ENCODE results near the gene CHIT1. TPM values are rescaled to one million over a fixed set of nuclear protein-coding genes. Genes with fewer than 3 reads are reported as not detected.

The CHIT1 gene
- total and polyA plus RNA-seq, 9 of the 15 experiments (the other 6 are each of a cell fraction or from before 2014, with no cell fraction given) = not detected

GRCh38 chr1:203250911-203251310 is 21.4 kb upstream of the CHIT1 start (continued):
- TF ChIP-seq CHAMP1 (IDR thresholded peaks at IDR 0.05) (no peak), FOSL1 (tag; conservative IDR thresholded peaks at IDR 0.05) (no peak), ZFX (CRISPR knock-in tag; IDR thresholded peaks at IDR 0.05) (no peak), PURB (CRISPR knock-in tag; IDR thresholded peaks at IDR 0.05; ENCODE audit: low read depth) (no peak), BRF2 (IDR thresholded peaks at IDR 0.05; ENCODE audit: borderline replicate concordance, insufficient read depth, insufficient read length) (no peak), CBX2 (IDR thresholded peaks at IDR 0.05; ENCODE audit: insufficient read depth, low read length, poor library complexity, severe bottlenecking) (no peak), ATF6 (CRISPR knock-in tag; IDR thresholded peaks at IDR 0.05) (no peak), MCM7 (IDR thresholded peaks at IDR 0.05) (no peak)
- TF ChIP-seq, protein P1, sequence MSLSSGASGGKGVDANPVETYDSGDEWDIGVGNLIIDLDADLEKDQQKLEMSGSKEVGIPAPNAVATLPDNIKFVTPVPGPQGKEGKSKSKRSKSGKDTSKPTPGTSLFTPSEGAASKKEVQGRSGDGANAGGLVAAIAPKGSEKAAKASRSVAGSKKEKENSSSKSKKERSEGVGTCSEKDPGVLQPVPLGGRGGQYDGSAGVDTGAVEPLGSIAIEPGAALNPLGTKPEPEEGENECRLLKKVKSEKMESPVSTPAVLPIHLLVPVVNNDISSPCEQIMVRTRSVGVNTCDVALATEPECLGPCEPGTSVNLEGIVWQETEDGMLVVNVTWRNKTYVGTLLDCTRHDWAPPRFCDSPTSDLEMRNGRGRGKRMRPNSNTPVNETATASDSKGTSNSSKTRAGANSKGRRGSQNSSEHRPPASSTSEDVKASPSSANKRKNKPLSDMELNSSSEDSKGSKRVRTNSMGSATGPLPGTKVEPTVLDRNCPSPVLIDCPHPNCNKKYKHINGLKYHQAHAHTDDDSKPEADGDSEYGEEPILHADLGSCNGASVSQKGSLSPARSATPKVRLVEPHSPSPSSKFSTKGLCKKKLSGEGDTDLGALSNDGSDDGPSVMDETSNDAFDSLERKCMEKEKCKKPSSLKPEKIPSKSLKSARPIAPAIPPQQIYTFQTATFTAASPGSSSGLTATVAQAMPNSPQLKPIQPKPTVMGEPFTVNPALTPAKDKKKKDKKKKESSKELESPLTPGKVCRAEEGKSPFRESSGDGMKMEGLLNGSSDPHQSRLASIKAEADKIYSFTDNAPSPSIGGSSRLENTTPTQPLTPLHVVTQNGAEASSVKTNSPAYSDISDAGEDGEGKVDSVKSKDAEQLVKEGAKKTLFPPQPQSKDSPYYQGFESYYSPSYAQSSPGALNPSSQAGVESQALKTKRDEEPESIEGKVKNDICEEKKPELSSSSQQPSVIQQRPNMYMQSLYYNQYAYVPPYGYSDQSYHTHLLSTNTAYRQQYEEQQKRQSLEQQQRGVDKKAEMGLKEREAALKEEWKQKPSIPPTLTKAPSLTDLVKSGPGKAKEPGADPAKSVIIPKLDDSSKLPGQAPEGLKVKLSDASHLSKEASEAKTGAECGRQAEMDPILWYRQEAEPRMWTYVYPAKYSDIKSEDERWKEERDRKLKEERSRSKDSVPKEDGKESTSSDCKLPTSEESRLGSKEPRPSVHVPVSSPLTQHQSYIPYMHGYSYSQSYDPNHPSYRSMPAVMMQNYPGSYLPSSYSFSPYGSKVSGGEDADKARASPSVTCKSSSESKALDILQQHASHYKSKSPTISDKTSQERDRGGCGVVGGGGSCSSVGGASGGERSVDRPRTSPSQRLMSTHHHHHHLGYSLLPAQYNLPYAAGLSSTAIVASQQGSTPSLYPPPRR (CRISPR knock-in tag; IDR thresholded peaks at IDR 0.05; ENCODE audit: borderline replicate concordance) = no peak
